Right lobe of liver (tissue), 4 donors: ENCODE measurements around the gene ACTL6B.

Experiments
- POLR2A ChIP-seq: fragments of 450-650 bp; IDR thresholded peaks from one replicate; pipeline ENCODE4 v1.6.1; 2017; ENCODE audit warnings: antibody characterized with exemption, mild to moderate bottlenecking
- TF ChIP-seq, protein P1 (sequence below), 4 donors: fragments of 200-600 bp in 3 of 4; fragments of 450-650 bp in 1 of 4; IDR thresholded peaks; one replicate each; pipeline versions ENCODE4 v1.5.1 to v1.8.0; 2016 to 2022; ENCODE audit warnings: antibody characterized with exemption in 4 of 4, mild to moderate bottlenecking in 2 of 4
- donor health status: DM: no; HTN: no; CAD: no.
- donor health status: DM: no; HTN: no; CAD: no.
- donor health status: DM: no; HTN: yes; CAD: no.

DNA sequence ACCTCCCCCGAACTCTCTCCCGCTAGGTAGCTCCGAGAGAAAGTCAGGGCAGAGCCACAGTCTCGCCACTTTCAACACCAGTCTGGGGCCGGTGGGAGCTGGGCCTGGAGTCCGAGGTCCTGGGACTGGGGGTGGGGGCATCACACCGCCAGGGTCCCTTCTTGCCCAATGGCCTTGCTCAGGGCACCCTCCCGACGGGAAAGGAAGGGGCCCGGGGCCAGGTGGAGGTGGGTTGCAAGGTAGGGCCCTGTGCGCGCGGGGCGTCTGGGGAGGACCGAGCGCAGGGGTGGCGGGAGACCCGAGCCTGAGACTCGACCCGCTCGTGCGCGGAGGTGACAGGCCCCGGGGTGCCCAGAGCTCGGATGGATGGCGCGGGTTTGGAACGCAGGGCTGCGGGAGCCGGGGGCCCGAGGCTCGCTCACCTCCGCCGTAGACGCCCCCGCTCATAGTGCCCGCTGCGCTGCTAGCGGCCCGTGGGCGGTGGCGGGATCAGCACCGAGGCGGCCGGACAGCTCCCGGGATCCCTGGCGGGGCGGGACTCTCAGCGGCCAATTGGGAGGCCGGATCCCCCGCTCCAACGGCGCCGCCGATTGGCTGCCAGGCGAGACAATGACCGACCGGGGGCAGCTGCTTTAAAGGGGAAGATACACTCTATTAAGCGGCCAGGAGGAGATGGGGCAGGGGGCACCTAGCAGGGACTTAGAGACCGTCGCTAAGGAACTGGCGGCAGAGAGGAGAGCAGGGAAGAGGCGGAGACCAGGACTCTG, at the start of gene ACTL6B:
- TF ChIP-seq, protein P1, sequence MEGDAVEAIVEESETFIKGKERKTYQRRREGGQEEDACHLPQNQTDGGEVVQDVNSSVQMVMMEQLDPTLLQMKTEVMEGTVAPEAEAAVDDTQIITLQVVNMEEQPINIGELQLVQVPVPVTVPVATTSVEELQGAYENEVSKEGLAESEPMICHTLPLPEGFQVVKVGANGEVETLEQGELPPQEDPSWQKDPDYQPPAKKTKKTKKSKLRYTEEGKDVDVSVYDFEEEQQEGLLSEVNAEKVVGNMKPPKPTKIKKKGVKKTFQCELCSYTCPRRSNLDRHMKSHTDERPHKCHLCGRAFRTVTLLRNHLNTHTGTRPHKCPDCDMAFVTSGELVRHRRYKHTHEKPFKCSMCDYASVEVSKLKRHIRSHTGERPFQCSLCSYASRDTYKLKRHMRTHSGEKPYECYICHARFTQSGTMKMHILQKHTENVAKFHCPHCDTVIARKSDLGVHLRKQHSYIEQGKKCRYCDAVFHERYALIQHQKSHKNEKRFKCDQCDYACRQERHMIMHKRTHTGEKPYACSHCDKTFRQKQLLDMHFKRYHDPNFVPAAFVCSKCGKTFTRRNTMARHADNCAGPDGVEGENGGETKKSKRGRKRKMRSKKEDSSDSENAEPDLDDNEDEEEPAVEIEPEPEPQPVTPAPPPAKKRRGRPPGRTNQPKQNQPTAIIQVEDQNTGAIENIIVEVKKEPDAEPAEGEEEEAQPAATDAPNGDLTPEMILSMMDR (IDR thresholded peaks at IDR 0.05) = no peak
- TF ChIP-seq POLR2A = no peak
